DOHH2 (cell line): ENCODE measurements around the gene AGT.
"Not testable (repeated sequence)": the region's sequence is repeated elsewhere in the genome, so short reads cannot be mapped to it uniquely, and the experiment has no call there.

Source experiments
- H3F3A ChIP-seq: fragments of 200-600 bp; sonication (generic), shearing (Covaris generic); 2 replicates; pipeline ENCODE4 v1.6.0; 2016; ENCODE audit warnings: antibody characterized with exemption, mild to moderate bottlenecking; ENCODE audit not compliant: control insufficient read depth, insufficient read depth
- H3K27ac ChIP-seq: fragments of 200-600 bp; sonication (generic); 2 replicates; pipeline ENCODE4 v1.5.1; 2014; ENCODE audit warnings: low read depth, mild to moderate bottlenecking, low read length, moderate library complexity
- H3K27me3 ChIP-seq: fragments of 200-600 bp; sonication (generic); 2 replicates; pipeline ENCODE4 v1.6.1; 2014; ENCODE audit warnings: mild to moderate bottlenecking, low read length, mixed read lengths; ENCODE audit not compliant: control insufficient read depth
- H3K36me3 ChIP-seq: fragments of 200-600 bp; sonication (generic); 2 replicates; pipeline ENCODE4 v1.6.1; 2014; ENCODE audit warnings: mild to moderate bottlenecking, low read length, moderate library complexity, mixed read lengths; ENCODE audit not compliant: control insufficient read depth
- H3K4me1 ChIP-seq: fragments of 200-600 bp; sonication (generic); 2 replicates; pipeline ENCODE4 v1.6.1; 2014; ENCODE audit warnings: mild to moderate bottlenecking, low read length, mixed read lengths; ENCODE audit not compliant: control insufficient read depth
- H3K4me2 ChIP-seq: fragments of 200-600 bp; sonication (generic); 2 replicates; pipeline ENCODE4 v1.6.0; 2014; ENCODE audit warnings: mild to moderate bottlenecking, low read length, moderate library complexity
- H3K4me3 ChIP-seq: fragments of 200-600 bp; sonication (generic); 2 replicates; pipeline ENCODE4 v1.5.1; 2014; ENCODE audit warnings: mild to moderate bottlenecking, low read length, mixed read lengths
- H3K79me2 ChIP-seq: fragments of 200-600 bp; sonication (generic); 2 replicates; pipeline ENCODE4 v1.6.1; 2014; ENCODE audit warnings: mild to moderate bottlenecking, low read length, mixed read lengths; ENCODE audit not compliant: control insufficient read depth
- H3K9me2 ChIP-seq: fragments of 200-600 bp; sonication (generic); replicated peaks from 2 replicates; pipeline ENCODE4 v1.6.1; 2014; ENCODE audit warnings: mild to moderate bottlenecking, low read length, mixed read lengths; ENCODE audit not compliant: control insufficient read depth
- H3K9me3 ChIP-seq: fragments of 200-600 bp; sonication (generic); 2 replicates; pipeline ENCODE4 v1.6.1; 2014; ENCODE audit warnings: antibody characterized with exemption, low read length, mixed read lengths; ENCODE audit not compliant: control insufficient read depth, insufficient read depth
- H4K20me1 ChIP-seq: fragments of 200-600 bp; sonication (generic); 2 replicates; pipeline ENCODE4 v1.6.0; 2014; ENCODE audit warnings: low read depth, mild to moderate bottlenecking, antibody characterized with exemption, low read length, moderate library complexity; ENCODE audit not compliant: control insufficient read depth, insufficient read depth
- CTCF ChIP-seq: fragments of 200-600 bp; sonication (generic); IDR thresholded peaks from one replicate; pipeline ENCODE4 v1.5.1; 2014; ENCODE audit warnings: antibody characterized with exemption, mild to moderate bottlenecking, low read depth, low read length; ENCODE audit not compliant: poor library complexity, severe bottlenecking
- EZH2phosphoT487 ChIP-seq: fragments of 200-600 bp; sonication (generic); IDR thresholded peaks from 2 replicates; pipeline ENCODE4 v1.6.1; 2017; ENCODE audit warnings: borderline replicate concordance, mild to moderate bottlenecking, antibody characterized with exemption, low read length, moderate library complexity, mixed read lengths

AGT gene

GRCh38 chr1:230661976-230662375 lies 51.9 kb downstream of the AGT start:
- Histone ChIP-seq H3K36me3 (peaks cover 70% of the 10 kb centered on the region), H3K9me2 (no peaks in the 10 kb centered on the region), H3K9me3 (no peaks in the 10 kb centered on the region), H3F3A (no peaks in the 10 kb centered on the region), H3K27me3 (no peaks in the 10 kb centered on the region), H3K4me1 (no peaks in the 10 kb centered on the region), H4K20me1 (no peaks in the 10 kb centered on the region), H3K4me3 (no peak overlapping the region), H3K4me2 (no peak overlapping the region), H3K27ac (no peak overlapping the region), H3K79me2 (peaks cover 18% of the 10 kb centered on the region)
- no peak for TF ChIP-seq EZH2phosphoT487
- no peak for TF ChIP-seq CTCF

- Histone ChIP-seq H3K4me2 (no peak overlapping the region), H3K4me3 (no peak overlapping the region), H3K79me2 (peaks cover 49% of the 10 kb centered on the region), H3K9me3 (no peaks in the 10 kb centered on the region), H3K27ac (no peak overlapping the region), H3K36me3 (peaks cover 41% of the 10 kb centered on the region), H3K4me1 (no peaks in the 10 kb centered on the region), H4K20me1 (no peaks in the 10 kb centered on the region), H3F3A (no peaks in the 10 kb centered on the region), H3K9me2 (no peaks in the 10 kb centered on the region), H3K27me3 (no peaks in the 10 kb centered on the region)
- TF ChIP-seq EZH2phosphoT487 (no peak), CTCF (no peak)
These were observed 55.2 kb downstream of the AGT start for GRCh38 chr1:230658691-230659090.

- not testable (repeated sequence) for H3K27me3 ChIP-seq, H3K9me3 ChIP-seq, H4K20me1 ChIP-seq, H3K4me1 ChIP-seq, H3F3A ChIP-seq, H3K4me2 ChIP-seq, H3K27ac ChIP-seq, H3K4me3 ChIP-seq, H3K9me2 ChIP-seq
- H3K36me3 ChIP-seq = peaks cover 40% of the 10 kb centered on the region
- H3K79me2 ChIP-seq = peaks cover 55% of the 10 kb centered on the region
These were observed 55.8 kb downstream of the AGT start for GRCh38 chr1:230658103-230658502.

- Histone ChIP-seq H3K36me3 (peaks cover 30% of the 10 kb centered on the region), H3K79me2 (peaks cover 69% of the 10 kb centered on the region)
- not testable (repeated sequence) for H3K4me1 ChIP-seq, H3F3A ChIP-seq, H3K9me2 ChIP-seq, H4K20me1 ChIP-seq, H3K27me3 ChIP-seq, H3K27ac ChIP-seq, H3K4me3 ChIP-seq, H3K9me3 ChIP-seq, H3K4me2 ChIP-seq
These were observed 57.2 kb downstream of the AGT start for GRCh38 chr1:230656719-230657118.
